ENCODE data around the gene CRYBA2. TPM values are rescaled to one million over a fixed set of nuclear protein-coding genes. Genes with fewer than 3 reads are reported as not detected.

CRYBA2 gene
- total RNA-seq, 1 experiment from 2014 or later: 0.59 TPM

DNA sequence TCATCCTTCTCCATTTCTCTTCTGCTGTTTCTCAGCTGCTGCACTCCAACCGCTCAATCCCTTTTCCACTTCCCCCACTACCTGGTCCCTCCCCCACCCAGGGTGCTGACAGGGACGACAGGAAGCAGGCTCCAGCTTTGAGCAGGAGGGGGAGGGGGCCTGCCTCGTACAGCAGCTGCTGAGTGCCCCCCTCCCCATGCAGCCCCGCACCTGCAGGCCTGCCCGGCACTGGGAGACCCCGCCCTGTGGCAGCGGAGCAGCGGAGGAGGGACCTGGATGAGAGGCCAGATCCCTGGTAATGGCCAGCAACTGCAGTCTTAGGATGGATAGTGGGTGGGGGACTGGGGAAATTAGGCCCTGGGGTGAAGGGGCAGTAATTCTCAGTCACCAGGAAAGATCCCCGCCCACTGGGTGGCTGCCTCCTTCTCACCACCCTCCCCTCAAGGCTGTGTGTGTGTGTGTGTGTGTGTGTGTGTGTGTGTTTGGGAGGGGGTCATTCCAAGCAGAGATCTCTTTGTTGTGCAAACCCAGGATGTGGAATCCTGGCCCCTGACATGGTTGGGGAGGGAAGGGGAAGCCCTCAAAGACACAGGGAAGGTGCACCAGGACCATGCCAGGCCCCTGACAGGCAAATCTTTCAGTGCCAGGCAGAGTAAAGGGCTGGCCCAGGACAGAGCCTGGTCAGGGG, 6.8 kb upstream of the CRYBA2 start:
- H3K9me3 Mint-ChIP-seq (ENCODE audit: unreplicated experiment): no peaks in the 10 kb centered on the region
- intact Hi-C loops (cut with micrococcal nuclease; ENCODE audit: unreplicated experiment): loop anchor here (5.0 kb wide), 1 partner anchor 57 kb away; no protein-coding TSS in a partner anchor
- no peak overlapping the region for H3K27ac Mint-ChIP-seq (ENCODE audit: unreplicated experiment)
- H3K27me3 Mint-ChIP-seq (ENCODE audit: insufficient read depth, unreplicated experiment): peaks cover 4% of the 10 kb centered on the region
- H3K4me3 ChIP-seq (ENCODE audit: low read depth, low read length): no peak overlapping the region
- no peaks in the 10 kb centered on the region for H3K36me3 ChIP-seq (ENCODE audit: control insufficient read depth, insufficient read depth, low read length)
- H3K4me1 ChIP-seq: peaks cover 30% of the 10 kb centered on the region
- H3K4me3 Mint-ChIP-seq (ENCODE audit: unreplicated experiment): peak overlapping the region; percentile 5
- peaks cover 9% of the 10 kb centered on the region for H3K4me1 Mint-ChIP-seq (ENCODE audit: low read depth, unreplicated experiment)
- CTCF ChIA-PET: interaction anchor here (1.6 to 2.8 kb wide), 2 partner anchors 30 kb away, joined by 4 to 25 read pairs; no protein-coding TSS in a partner anchor
- POLR2A ChIA-PET: interaction anchor here (0.5 kb wide), 1 partner anchor 60 kb away, joined by 7 read pairs; no protein-coding TSS in a partner anchor
- peak in 1 of 2 experiments; percentile 41 for DNase-seq
- TF ChIP-seq, protein P1, sequence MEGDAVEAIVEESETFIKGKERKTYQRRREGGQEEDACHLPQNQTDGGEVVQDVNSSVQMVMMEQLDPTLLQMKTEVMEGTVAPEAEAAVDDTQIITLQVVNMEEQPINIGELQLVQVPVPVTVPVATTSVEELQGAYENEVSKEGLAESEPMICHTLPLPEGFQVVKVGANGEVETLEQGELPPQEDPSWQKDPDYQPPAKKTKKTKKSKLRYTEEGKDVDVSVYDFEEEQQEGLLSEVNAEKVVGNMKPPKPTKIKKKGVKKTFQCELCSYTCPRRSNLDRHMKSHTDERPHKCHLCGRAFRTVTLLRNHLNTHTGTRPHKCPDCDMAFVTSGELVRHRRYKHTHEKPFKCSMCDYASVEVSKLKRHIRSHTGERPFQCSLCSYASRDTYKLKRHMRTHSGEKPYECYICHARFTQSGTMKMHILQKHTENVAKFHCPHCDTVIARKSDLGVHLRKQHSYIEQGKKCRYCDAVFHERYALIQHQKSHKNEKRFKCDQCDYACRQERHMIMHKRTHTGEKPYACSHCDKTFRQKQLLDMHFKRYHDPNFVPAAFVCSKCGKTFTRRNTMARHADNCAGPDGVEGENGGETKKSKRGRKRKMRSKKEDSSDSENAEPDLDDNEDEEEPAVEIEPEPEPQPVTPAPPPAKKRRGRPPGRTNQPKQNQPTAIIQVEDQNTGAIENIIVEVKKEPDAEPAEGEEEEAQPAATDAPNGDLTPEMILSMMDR (IDR thresholded peaks at IDR 0.05; ENCODE audit: insufficient read depth in 1 of 2, low read depth in 1 of 2, low read length in 1 of 2, severe bottlenecking in 1 of 2, unreplicated experiment in 1 of 2): no peak
- no peaks in the 10 kb centered on the region for H3K36me3 Mint-ChIP-seq (ENCODE audit: insufficient read depth, unreplicated experiment)
- H3K9me3 ChIP-seq: no peaks in the 10 kb centered on the region
- peaks cover 2% of the 10 kb centered on the region for H3K27me3 ChIP-seq (replicated peaks; ENCODE audit: control insufficient read depth, insufficient read depth, low read length)
- BruUV-seq (replicated peaks): no TSS peak

- Histone ChIP-seq H3K36me3 (ENCODE audit: control insufficient read depth, insufficient read depth, low read length) (no peaks in the 10 kb centered on the region), H3K4me3 (ENCODE audit: low read depth, low read length) (no peak overlapping the region), H3K9me3 (no peaks in the 10 kb centered on the region), H3K4me1 (peaks cover 30% of the 10 kb centered on the region), H3K27me3 (replicated peaks; ENCODE audit: control insufficient read depth, insufficient read depth, low read length) (peaks cover 2% of the 10 kb centered on the region)
- POLR2A ChIA-PET: no interaction called here
- peaks cover 9% of the 10 kb centered on the region for H3K4me1 Mint-ChIP-seq (ENCODE audit: low read depth, unreplicated experiment)
- intact Hi-C loops (cut with micrococcal nuclease; ENCODE audit: unreplicated experiment): no loop called here
- TF ChIP-seq, protein P1 (IDR thresholded peaks at IDR 0.05; ENCODE audit: insufficient read depth in 1 of 2, low read depth in 1 of 2, low read length in 1 of 2, severe bottlenecking in 1 of 2, unreplicated experiment in 1 of 2): no peak
- no TSS peak for BruUV-seq (replicated peaks)
- H3K9me3 Mint-ChIP-seq (ENCODE audit: unreplicated experiment): no peaks in the 10 kb centered on the region
- H3K27me3 Mint-ChIP-seq (ENCODE audit: insufficient read depth, unreplicated experiment): no peaks in the 10 kb centered on the region
- no peak overlapping the region for H3K27ac Mint-ChIP-seq (ENCODE audit: unreplicated experiment)
- CTCF ChIA-PET: interaction anchor here (1.6 kb wide), 1 partner anchor 31 kb away, joined by 4 read pairs; no protein-coding TSS in a partner anchor
- peak overlapping the region; percentile 5 for H3K4me3 Mint-ChIP-seq (ENCODE audit: unreplicated experiment)
- H3K36me3 Mint-ChIP-seq (ENCODE audit: insufficient read depth, unreplicated experiment): no peaks in the 10 kb centered on the region
- no peak for DNase-seq
These were observed 6.0 kb upstream of the CRYBA2 start for GRCh38 chr2:218999021-218999880.

DNA sequence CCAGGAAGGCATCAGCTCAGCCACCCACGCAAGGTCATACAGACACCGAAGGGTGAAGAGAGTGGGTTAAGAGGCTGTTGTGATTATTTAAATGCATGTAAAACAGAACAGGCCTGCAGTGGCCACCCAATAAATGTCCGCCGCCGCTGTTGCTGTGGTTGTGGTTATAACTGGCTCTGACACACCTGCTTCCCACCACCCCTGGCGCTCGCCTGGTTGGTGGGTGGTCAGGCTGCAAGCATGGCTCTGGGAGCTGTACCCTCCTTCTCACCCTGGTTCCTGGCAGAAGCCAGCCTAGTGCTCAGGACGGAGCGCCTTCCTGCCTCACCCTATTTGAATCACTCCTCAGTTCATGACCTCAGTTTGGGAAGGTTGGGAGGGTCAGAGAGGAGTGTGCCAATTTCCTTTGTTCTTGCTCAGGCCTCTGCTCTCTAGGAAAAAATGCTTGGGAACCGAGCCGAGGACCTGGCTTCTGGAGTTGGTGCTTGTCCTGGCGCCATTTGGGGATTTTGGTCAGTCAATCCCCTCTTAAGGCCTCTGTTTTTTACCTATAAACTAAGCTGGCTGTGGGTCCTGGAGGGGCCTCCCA, 5.3 kb upstream of the CRYBA2 start:
- no peaks in the 10 kb centered on the region for H3K9me3 ChIP-seq
- H3K27me3 Mint-ChIP-seq (ENCODE audit: insufficient read depth, unreplicated experiment): peaks cover 3% of the 10 kb centered on the region
- H3K36me3 ChIP-seq (ENCODE audit: control insufficient read depth, insufficient read depth, low read length): no peaks in the 10 kb centered on the region
- H3K4me1 Mint-ChIP-seq (ENCODE audit: low read depth, unreplicated experiment): peaks cover 9% of the 10 kb centered on the region
- TF ChIP-seq, protein P1 (IDR thresholded peaks at IDR 0.05; ENCODE audit: insufficient read depth in 1 of 2, low read depth in 1 of 2, low read length in 1 of 2, severe bottlenecking in 1 of 2, unreplicated experiment in 1 of 2): no peak
- no peaks in the 10 kb centered on the region for H3K36me3 Mint-ChIP-seq (ENCODE audit: insufficient read depth, unreplicated experiment)
- no TSS peak for BruUV-seq (replicated peaks)
- no peak overlapping the region for H3K4me3 Mint-ChIP-seq (ENCODE audit: unreplicated experiment)
- H3K4me3 ChIP-seq (ENCODE audit: low read depth, low read length): no peak overlapping the region
- H3K27ac Mint-ChIP-seq (ENCODE audit: unreplicated experiment): no peak overlapping the region
- peaks cover 2% of the 10 kb centered on the region for H3K27me3 ChIP-seq (replicated peaks; ENCODE audit: control insufficient read depth, insufficient read depth, low read length)
- POLR2A ChIA-PET: no interaction called here
- H3K9me3 Mint-ChIP-seq (ENCODE audit: unreplicated experiment): no peaks in the 10 kb centered on the region
- DNase-seq: no peak
- CTCF ChIA-PET: interaction anchor here (1.6 kb wide), 1 partner anchor 31 kb away, joined by 4 read pairs; no protein-coding TSS in a partner anchor
- intact Hi-C loops (cut with micrococcal nuclease; ENCODE audit: unreplicated experiment): no loop called here
- peaks cover 30% of the 10 kb centered on the region for H3K4me1 ChIP-seq
